HG03571 (cell line): ENCODE results near the gene MED14.

Experiments used
- ATAC-seq: cut with Tn5 transposase; IDR thresholded peaks from one replicate; pipeline ENCODE4 v1.9.1; 2021; ENCODE audit not compliant: unreplicated experiment

Gene MED14

DNA sequence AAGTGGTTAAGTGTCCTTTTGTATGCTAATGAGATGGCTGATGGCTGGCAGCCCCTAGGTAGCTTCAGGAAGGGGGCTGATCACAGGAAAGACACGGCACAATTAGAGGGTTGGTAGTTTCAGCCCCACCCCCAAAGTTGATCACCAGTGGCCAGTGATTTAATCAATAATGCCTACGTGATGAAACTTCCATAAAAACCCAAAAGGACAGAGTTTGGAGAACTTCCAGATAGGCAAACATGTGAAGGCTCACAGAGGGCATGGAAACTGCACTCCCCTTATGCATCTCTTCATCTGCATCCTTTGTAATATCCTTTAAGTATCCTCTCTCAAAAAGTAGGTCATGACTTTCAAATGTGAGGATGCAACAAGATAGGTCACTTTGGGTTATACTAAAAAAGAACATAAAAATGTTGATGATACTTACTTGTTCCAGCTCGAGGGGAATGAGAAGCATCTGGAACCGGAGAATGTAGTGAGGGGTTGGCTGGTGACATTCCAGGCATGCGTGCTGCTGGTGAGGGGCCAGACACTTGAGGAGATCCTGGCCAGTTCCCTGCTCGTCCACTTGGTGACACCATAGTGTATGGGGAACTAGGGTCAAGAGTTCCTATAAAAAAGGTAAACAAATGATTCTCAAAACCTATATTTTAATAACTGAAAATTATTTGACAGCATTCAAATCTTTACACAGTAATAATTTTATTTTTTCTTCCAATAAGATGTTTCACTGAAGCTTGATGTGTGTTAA, 71.3 kb downstream of the MED14 start:
- ATAC-seq, result no peak

DNA sequence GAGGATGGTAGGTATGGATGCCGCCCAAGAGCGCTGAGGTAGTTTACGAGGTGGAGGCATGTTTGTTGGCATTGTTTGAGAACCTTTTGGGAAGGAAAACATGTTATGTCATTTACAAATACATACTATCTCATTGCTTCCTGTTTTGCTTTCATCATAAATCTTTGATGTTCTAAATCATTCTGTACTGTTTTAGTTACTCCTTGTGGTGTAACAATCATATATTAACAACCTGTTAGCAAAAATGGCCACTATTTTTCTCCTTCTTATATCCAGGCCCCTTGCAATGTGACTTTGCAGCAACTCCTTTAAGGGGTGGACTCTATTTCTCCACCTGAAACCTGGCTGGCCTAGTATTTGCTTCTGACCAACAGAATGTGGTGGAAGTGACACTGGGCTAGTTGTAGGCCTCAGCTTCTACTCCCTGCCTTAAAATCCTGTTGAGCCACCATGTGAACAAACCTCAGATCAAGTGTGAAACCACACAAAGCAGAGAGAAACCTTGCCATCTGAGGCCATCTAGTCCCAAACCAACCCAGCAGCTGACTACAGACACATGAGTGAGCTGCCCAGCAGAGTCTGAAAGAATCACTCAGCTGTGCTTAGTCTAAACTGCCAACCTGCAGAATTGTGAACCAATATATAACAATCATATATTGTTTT, 72.1 kb downstream of the MED14 start:
- no peak for ATAC-seq

DNA sequence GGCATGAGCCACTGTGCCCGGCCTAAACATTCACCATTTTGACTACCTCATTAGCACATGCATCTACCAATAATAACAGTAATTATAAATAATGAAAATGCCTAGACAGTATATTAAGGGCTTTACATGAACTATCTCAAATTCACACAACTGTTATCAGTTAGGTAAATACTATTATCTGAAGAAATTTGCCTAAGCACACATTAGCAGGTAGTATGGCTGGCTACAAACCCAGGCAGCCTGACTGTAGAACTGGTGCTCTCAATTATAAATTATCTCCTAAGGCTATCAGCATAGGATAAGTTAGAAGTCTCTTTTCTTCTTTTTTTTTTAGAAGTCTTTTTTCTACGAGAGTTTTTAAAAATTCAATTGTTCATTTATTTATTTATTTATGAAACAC, 73.9 kb downstream of the MED14 start:
- ATAC-seq, result no peak

DNA sequence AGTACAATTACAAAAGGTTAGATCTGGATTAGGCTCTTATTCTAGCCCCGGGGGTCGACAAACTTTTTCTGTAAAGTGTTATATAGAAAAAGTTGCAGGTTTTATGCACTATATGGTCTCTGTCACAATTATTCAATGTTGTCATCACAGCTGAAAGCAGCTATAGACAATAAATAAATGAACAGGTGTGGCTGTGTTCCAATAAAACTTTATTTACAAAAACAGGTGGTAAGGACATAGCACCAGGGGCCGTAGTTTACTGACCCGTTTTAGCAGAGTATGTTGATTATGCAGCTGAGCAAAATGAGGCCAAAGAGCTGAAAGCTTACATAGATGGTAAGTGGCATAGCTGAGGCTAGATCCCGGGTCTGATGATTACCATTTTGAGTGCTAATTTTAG, 75.0 kb downstream of the MED14 start:
- ATAC-seq, result no peak

DNA sequence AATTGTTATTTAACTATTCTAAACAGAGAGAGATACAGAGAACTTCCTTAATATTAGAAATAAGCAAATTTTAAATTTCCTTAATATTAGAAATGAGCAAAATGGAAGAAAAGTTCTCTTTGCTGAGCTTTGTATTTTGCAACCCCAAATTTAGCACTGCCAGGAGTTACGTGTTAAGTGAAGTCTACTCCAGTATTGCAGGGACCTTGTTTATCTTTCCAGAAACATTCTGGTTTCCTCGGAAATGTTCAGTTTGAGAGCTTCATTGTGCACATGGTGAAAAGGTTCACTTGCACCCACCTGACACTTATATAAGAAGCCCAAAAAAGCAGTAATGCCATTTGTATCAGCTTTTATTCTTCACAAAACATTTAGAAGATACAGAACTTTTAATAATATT, 81.8 kb downstream of the MED14 start:
- no peak for ATAC-seq

DNA sequence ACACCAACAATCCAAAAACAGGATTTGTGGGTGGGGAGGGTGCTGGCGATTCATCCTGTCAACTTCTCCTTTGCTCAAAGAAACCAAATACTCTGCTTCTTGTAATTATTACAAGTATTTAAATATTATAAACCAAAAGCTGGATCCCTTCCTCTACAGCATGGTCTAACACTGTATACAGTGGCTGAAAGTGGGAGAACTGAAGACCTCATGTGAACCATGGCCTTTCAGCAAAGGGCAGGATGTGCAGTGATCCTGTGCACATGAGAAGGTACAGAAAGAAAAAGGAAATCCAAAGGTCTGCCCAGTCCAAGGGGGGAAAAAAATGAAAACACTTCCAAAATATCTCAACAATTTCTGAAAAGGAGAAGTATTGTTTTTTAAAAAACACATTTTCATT, 82.7 kb downstream of the MED14 start:
- ATAC-seq, result no peak

DNA sequence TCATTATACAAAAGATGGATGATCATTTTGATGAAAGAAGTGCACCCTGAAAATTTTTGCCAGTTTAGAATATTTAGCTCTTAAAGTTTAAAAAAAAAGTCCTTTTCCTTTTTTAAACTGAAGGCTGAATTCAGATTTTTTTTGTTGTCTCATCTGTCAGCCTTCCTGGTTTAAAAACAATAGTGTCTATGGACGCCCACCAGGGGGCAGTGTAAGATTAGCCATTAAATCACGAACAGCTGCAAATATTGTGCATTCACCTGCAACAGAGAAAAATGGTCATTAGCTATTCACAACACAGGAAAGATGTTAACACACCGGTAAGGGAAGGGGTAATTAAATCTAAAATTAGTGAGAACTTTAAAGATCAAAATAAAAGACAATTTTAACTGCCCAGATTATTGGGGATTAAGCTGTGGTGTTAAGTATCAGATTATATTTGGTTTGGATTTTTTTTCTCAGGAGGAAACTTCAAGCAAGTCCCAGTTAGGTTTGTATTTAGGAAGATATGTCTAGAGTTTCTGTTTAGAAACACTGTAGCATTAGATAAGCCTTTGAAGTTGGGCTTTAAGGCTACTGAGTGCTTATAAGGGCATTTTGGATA, 83.6 kb downstream of the MED14 start:
- ATAC-seq, result no peak

DNA sequence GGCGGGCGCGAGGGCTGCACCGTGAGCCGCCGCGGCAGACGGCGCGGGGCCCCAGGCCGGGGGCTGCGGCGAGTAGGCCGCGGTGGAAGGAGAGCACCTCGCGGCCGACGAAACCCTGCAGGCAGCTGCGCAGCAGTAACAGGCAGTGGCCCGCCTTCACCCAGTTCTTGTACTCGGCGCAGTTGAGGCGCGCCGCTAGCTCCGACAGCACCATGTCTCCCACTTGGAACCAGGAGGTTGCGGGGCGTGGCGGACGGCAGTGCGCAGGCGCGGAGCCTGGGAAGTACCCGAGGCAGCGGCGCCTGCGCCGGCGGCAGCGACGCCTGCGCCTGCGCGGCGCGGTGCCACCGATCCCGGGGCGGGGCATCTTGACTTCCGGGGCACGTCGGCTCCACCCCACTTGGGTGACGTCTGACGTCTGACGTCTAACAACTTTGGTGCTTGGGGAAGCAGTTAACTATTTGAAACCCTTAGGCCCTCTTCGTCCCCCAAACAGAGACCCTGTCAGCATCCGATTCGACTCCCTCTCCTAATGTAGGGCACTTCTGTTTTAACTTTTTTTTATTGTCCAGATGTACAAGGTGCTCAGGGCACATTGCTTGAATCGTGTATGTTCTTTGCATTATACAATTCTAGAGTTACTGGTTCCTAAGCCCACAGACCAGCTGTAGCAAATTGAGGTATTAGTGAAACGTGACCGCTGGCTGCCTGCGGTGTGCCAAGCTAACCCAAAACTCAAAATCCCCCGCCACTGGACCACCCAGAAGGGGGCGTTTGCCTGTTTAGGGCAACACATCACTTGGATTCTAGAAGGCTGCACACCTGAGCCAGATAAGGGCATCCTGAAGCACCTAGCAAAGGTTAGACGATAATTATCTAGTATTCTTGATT, 87.8 kb downstream of the MED14 start, which contains the start of gene CXorf38:
Gene CXorf38 (minus strand): TSS at position 255 of the 891 bp plus-strand sequence. CDS start 41 bp downstream, at position 214.
- peak; percentile 58 for ATAC-seq

DNA sequence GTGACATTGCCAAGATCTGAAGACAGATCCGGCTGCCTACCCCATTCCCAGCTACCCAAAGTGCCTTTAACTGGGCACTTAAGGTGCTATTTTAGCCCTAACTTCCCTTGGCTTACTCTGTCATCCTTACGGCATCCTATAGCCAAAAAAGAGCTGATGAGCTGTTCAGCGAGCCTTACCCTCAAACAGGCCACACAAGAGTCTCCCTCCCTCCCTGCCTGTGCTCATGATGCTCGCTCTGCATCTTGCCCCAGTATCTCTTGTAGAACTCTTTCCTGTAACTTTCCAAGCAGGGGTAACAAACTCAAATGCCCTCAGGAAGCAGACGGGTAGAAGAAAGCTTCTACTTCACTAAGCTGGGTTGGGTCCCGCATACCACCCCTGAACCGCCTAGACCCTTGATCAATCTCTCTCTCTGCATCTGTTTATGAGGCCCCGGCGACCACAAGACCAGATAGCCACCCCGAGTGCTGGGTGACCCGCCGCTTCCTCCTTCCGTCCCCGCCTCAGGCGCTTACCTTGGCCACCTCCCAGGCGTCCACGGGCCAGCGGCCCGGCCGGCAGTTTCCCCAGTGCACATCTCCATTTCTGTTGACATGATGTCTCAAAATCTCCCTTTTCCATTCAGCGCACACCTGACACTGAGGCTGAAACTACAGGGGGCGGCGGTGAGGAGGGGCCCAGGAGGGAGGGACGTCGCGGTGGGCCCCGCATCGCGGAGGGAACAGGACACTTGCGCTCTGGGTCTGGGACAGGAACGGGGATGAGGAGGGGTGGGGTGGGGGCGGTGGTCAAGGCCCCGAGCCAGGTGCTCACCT, 88.6 kb downstream of the MED14 start:
- ATAC-seq, result peak; percentile 23

DNA sequence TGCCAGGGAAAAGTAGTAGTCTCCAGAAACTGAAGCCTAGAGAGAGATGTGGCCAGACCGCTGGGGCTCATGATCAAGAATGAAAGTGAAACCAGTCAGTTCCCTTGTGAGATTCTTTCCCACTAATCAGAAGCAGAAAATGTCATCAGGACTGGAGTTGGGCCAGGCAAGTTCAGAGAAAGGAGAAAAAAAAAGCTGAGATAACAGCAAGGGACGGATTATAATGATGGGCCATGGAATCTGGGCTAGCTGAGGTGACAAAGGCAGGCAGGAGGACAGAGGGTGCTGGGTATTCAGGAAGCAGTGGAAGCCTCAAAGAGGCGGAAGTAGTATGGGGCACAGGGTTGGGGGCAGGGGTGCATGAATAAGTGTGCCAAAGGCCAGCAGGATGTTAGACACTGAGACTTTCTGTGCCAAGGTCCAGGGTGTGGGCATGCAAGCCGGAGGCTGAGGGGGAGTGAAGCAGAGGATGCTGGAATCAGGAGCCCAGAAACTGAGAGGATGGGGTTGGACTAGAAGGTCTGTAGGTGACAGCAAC, 90.5 kb downstream of the MED14 start:
- peak; percentile 46 for ATAC-seq

DNA sequence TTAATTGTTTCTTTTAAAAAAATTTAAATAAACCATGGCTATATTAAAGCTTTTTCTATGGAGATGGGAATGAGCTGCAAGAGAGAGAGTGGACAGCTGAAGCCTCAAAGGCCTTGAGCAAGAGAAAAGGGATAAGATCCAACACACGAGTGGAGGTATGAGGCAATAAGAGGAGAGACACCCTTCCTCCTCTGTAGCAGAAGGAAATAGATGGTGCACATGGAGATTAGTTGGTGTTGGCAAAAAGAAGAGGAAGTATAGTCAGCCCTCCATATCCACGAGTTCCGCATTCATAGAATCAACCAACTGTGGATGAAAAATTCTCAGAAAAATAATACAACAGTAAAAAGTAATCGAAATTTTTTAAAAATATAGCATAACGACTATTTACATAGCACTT, 91.2 kb downstream of the MED14 start:
- ATAC-seq, result no peak

DNA sequence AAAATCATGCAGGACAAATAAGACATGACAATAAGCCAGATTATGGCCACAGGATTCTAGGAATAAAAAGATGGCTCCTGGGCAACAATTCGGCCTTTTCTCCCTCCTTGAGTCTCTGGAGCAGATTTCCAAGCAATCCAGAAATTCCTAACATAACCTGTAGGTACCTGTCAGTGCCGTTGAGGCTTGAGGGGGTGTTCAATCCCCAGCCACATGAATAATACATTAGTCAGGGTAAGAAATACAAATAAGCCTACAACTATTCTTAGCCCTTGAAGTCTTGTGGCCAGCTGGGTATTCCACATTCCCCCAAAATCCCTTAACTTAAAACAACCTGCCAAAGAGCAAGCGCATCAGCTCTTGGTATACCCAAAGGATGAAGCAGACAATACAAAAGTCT, 97.7 kb downstream of the MED14 start:
- ATAC-seq, result no peak

DNA sequence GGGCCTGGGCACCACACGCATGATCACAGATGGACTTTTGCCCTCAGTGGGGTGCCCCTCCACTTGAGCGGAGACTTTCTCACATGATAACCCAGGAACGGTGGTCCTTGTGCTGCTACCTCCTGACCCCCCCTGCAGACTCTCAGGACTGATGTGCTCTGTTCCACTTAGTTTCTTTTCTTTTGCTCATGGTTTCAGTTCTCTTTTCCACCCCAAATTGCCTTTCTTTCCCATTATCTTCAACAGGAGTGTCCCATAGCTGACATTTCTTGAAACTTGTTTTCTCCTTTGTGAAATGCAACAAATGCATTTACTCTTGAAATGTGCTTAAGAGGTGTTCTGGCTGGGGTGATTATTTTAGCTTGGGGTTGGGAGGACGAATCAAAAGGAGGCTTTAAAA, 103.1 kb downstream of the MED14 start:
- ATAC-seq, result no peak

DNA sequence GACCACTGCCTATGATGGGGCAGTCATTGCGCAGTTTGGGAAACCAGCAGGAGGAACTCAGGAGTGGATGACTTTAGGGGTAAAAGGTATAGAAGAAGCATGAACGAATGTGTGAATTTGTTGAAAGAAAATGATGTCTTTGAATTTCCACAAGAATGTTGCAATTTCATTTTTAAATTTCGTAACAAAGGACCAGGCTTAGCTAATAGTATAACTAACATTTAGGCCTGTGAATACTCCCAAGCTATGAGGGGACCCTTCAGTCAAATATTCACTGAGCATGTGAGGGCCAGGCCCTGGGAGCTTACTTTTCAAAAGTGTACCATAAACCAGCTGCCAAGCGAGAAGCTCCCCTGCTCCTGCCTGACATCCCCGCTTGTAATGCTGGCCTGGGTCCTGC, 106.8 kb downstream of the MED14 start:
- ATAC-seq, result no peak

DNA sequence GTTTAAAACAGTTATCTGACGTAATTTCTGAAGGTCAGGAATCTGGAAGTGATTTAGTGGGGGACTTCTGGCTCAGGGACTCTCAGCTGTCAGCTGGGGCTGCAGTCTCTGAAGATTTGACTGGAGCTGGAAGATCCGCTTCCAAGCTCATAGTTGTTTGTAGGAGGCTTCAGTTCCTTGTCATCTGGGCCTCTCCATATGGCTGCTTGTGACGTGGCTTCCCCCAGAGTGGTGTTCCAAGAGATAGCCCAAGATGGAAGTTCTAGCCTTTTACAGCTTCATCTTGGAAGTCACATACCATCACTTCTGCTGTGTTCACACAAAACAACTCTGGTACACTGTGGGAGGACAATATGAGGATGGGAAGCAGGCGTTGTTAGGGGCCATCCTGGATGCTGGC, 110.0 kb downstream of the MED14 start:
- no peak for ATAC-seq

DNA sequence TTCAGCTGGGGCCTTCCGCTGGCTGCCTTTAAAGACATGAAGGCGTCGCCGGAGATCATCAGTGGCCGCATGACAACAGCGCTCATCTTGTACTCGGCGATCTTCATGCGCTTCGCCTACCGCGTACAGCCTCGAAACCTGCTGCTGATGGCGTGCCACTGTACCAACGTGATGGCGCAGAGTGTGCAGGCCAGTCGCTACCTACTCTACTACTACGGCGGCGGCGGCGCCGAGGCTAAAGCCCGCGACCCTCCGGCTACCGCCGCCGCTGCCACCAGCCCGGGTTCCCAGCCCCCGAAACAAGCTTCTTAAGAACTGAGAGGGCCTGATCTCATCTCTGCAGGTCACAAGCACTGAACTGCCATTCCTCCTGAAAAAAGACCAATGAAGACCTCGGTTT, 111.7 kb downstream of the MED14 start:
- ATAC-seq, result no peak

DNA sequence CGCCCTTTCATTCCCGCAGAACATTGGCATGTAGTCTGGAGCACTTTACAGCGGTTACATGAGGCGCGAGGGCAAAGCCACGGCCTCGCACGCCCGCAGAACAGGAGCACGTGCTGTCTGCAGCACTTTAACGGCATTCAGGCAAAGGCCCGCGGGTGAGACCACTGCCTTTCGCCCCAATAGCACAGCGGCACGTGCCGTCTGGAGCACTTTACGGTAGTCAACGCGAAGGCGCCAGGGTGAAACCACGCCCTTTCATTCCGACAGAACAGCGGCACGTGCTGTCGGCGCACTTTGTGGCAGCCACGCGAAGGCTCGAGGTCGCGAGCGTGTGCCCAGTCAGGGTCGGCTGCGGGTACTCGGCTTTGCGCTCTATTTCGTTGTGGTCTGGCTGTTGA, 112.2 kb downstream of the MED14 start, which contains the start of gene MPC1L:
Gene MPC1L (plus strand): TSS at position 290 of the 398 bp plus-strand sequence. CDS start 138 bp downstream, outside the sequence.
- ATAC-seq, result no peak

DNA sequence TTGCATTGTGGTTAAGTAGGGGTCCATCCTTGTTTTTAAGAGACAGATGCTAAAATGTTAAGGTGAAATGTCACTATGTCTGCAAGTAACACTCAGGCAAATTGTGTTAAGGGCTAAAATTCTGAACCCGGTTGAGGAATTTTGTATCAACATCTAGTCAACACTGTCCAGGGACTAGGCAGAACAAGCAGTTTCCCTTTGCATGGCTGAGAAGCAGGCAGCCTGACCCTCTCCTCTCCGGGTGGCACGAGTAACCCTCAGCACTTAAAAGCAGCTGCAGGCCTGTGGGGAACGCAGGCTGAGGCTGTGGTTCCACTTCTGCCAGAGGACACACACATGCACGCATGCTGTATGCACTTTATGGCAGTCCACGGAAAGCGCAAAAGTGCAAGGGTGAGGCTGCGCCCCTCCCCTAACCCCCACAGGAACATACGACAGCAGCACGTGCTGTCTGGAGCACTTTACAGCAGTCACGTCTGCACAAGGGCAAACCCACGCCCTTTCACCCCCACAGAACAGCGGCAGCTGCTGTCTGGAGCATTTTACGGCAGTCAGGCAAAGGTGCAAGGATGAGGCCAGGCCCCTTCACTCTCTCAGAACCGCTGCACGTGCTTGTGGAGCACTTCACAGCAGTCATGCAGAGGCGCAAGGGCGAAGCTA, 112.7 kb downstream of the MED14 start:
- ATAC-seq, result no peak

DNA sequence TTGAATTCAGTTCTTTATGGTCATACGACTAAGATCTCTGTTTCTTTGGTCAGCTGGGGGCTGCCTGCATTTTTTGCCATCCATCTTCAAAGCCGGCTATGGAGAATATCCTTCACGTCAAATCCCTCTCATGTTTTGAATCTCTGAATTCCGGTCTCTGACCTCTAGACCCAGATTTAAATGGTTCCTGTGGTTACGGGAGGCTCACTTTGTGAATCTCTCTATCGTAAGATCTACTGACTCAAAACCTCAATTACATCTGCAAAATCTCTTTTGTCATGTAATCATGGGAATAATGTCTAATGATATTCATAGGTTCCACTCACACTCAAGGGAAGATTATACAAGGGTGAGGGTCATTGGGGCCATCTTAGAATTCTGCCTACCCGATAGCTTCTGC, 117.8 kb downstream of the MED14 start:
- ATAC-seq, result no peak
